HG03159 (cell line): ENCODE results near the gene MSN.

Experiments used
- ATAC-seq: cut with Tn5 transposase; IDR thresholded peaks from one replicate; pipeline ENCODE4 v1.9.1; 2021; ENCODE audit warnings: mild to moderate bottlenecking, moderate library complexity; ENCODE audit not compliant: unreplicated experiment

MSN gene

DNA sequence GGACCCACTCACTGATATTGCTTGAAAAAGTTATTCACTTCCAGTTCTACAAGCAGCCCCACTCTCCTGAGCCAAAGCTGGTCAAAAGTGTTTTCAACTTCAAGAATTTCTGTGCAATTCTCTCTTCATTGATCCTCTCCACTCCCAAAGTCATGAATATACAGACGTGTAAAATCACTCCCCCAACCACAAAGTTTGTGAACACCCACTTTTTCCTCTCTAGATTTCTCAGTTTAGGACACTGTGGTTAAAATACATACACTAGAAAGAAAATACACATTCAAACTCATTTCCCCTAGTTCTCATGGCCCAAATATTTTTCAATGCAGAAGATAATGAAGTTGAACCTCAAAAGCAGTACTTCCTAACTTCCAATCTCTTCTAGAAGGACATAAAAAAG is 116.3 kb downstream of the MSN start:
- no peak for ATAC-seq
